SK-N-SH treated with all-trans-retinoic acid at 6 μM for 48 hours (cell line): ENCODE results near the gene ITGB7.

Experiments used
- ATAC-seq: fragments of 200-7000 bp; cut with Tn5 transposase; 3 replicates; pipeline ENCODE4 v1.9.1; 2020; ENCODE audit warnings: mild to moderate bottlenecking, moderate library complexity
- ARNTL ChIP-seq: fragments of 450-650 bp; formaldehyde crosslinking; IDR thresholded peaks from 2 replicates; pipeline ENCODE4 v1.5.0; 2020; ENCODE audit warnings: low read depth, mild to moderate bottlenecking, moderate library complexity, borderline replicate concordance
- CSDC2 ChIP-seq: fragments of 250-450 bp; sonication (Bioruptor Pico); IDR thresholded peaks from 2 replicates; pipeline ENCODE4 v1.5.0; 2020; ENCODE audit warnings: mild to moderate bottlenecking, moderate library complexity
- ESRRG ChIP-seq: fragments of 250-450 bp; sonication (Bioruptor Pico); IDR thresholded peaks from 2 replicates; pipeline ENCODE4 v1.6.1; 2021; ENCODE audit warnings: mild to moderate bottlenecking
- RARB ChIP-seq: fragments of 250-450 bp; sonication (Bioruptor Pico); IDR thresholded peaks from 2 replicates; pipeline ENCODE4 v1.8.0; 2021; ENCODE audit warnings: mild to moderate bottlenecking, moderate library complexity
- SNAI2 ChIP-seq: fragments of 250-450 bp; sonication (Bioruptor Pico); IDR thresholded peaks from 2 replicates; pipeline ENCODE4 v1.5.0; 2020; ENCODE audit warnings: mild to moderate bottlenecking, moderate library complexity
- TCF4 ChIP-seq: fragments of 250-450 bp; sonication (Bioruptor Pico); IDR thresholded peaks from 2 replicates; pipeline ENCODE4 v1.8.0; 2021; ENCODE audit warnings: mild to moderate bottlenecking, moderate library complexity, borderline replicate concordance
- TOX ChIP-seq: fragments of 250-450 bp; sonication (Bioruptor Pico); IDR thresholded peaks from 2 replicates; pipeline ENCODE4 v1.8.0; 2021; ENCODE audit warnings: mild to moderate bottlenecking, moderate library complexity, borderline replicate concordance
- ZC3H10 ChIP-seq: fragments of 250-450 bp; sonication (Bioruptor Pico); IDR thresholded peaks from 2 replicates; pipeline ENCODE4 v1.5.1; 2021; ENCODE audit warnings: mild to moderate bottlenecking, moderate library complexity
- ZFP3 ChIP-seq: fragments of 250-450 bp; sonication (Bioruptor Pico); IDR thresholded peaks from 2 replicates; pipeline ENCODE4 v1.5.0; 2020; ENCODE audit warnings: mild to moderate bottlenecking, moderate library complexity
- ZNF565 ChIP-seq: fragments of 450-650 bp; formaldehyde crosslinking; conservative IDR thresholded peaks from 2 replicates; pipeline ENCODE4 v1.5.0; 2020; ENCODE audit warnings: low read depth, mild to moderate bottlenecking, moderate library complexity
- ZNF70 ChIP-seq: fragments of 450-650 bp; formaldehyde crosslinking; IDR thresholded peaks from 2 replicates; pipeline ENCODE4 v1.5.0; 2020; ENCODE audit warnings: mild to moderate bottlenecking, moderate library complexity
- ZNF8 ChIP-seq: fragments of 450-650 bp; formaldehyde crosslinking; IDR thresholded peaks from 2 replicates; pipeline ENCODE4 v1.5.0; 2020; ENCODE audit warnings: mild to moderate bottlenecking, moderate library complexity
- TF ChIP-seq, protein P1 (sequence below): fragments of 250-450 bp; sonication (Bioruptor Pico); IDR thresholded peaks from 2 replicates; pipeline ENCODE4 v1.5.0; 2020; ENCODE audit warnings: mild to moderate bottlenecking, moderate library complexity
- TF ChIP-seq, protein P2 (sequence below): fragments of 250-450 bp; sonication (Bioruptor Pico); IDR thresholded peaks from 2 replicates; pipeline ENCODE4 v1.5.1; 2021; ENCODE audit warnings: mild to moderate bottlenecking, moderate library complexity
- TF ChIP-seq, protein P3 (sequence below): fragments of 250-450 bp; sonication (Bioruptor Pico); IDR thresholded peaks from 2 replicates; pipeline ENCODE4 v1.8.0; 2020; ENCODE audit warnings: mild to moderate bottlenecking, moderate library complexity, borderline replicate concordance
- TF ChIP-seq, protein P4 (sequence below): fragments of 250-450 bp; sonication (Bioruptor Pico); IDR thresholded peaks from 2 replicates; pipeline ENCODE4 v1.5.1; 2020; ENCODE audit warnings: low read depth, mild to moderate bottlenecking, moderate library complexity

ITGB7 gene

DNA sequence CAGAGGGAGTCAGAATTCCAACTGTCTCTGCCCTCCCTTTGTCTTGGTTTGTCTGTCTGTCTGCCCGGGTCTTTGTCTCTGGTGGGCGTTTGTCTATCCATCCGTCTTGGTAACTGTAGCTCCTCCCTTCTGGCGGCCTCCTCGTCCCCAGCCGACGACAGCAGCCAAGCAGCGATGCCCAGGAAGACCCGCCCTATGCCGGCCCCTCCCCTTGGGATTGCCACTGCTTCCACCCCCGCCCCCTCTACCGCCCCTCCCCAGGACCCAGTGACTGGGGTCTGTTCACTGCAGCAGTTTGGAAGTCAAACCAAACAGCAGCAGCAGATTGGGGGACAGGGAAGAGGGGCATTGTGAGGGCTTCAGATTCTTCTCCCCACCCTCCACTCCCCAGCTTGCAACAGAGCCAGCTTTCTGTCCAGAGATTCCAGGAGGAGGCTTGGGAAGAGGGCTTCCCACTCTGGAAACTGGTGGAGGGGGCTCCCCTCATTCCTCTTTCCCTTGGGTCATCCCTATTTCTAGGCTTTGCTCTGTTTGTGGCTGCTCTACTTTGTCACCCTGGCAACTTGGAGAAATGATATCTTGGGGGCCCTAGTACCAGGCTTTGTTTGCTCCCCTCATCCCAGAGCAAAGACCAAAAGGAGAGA, 27.3 kb upstream of the ITGB7 start:
- peak; percentile 9; the same call in 1 of the 3 replicates for ATAC-seq
- TF ChIP-seq ESRRG (CRISPR knock-in tag), result no peak
- no peak for TF ChIP-seq SNAI2 (CRISPR knock-in tag)

DNA sequence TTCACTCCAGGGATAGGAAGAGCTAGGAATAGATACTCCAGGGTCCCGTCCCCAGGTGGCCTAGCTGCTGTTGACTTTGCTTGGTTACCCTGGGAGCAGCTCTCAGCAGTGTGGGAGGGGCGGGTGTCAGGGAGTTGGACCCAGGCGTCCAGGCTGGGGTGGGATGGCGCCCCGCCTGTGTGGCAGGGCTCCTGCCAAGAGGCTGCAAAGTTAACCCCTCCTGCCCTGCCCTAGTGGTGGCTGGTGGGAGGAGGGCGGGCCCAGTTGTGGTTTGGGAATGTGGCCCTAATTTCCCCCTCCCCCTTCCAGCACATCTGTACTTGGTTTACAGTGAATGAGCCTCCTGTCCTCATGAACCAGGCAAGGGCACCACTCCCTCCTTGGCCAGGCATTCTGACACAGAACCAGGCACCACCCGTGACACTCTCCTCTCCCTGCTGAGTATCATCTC, 26.6 kb upstream of the ITGB7 start:
- TF ChIP-seq ARNTL (CRISPR knock-in tag) (no peak), ESRRG (CRISPR knock-in tag) (no peak)
- TF ChIP-seq, all 23 proteins: peak for 0
- ATAC-seq, result no peak

DNA sequence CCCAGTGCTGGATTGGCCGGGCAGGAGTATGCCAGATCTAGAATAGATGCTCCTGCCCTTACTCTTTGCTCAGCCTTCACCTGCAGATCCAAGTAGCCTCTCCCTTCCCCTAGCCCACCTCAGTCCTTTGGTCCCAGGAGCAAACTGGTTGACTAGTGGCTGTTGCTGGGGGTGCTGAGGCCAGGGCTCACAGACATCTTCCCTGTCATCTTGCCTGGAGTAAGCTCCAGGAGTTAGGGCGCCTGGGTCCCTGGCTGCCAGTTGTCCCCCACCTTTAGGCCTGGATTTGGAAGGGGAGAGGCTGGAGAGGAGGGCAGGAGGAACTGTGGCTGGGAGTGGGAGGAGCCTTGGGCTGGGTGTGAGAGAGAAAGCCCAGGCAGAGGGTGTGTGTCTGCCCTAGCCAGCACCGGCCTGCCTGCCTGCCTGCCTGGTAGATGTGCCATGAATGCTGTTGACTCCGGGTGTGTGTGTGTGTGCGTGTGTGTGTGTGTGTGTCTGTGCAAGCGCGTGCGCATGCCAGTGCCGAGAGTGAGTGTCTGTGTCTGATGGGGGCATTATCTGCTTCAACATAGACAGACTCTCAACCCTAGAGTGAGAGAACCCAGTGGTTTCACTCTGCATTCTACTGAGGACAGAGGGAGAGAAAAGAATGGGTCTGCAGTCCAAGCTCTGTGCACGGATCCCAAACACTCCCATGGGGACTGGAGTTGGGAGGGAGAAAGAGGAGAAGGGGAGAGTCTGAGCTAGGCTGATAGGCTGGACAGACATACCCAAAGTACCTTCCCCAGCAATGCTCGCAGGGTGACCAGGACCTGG, 25.8 kb upstream of the ITGB7 start:
- TF ChIP-seq ZNF70 (CRISPR knock-in tag) (no peak), TOX (no peak), SNAI2 (CRISPR knock-in tag) (no peak), ZC3H10 (CRISPR knock-in tag) (no peak)
- TF ChIP-seq, protein P1, sequence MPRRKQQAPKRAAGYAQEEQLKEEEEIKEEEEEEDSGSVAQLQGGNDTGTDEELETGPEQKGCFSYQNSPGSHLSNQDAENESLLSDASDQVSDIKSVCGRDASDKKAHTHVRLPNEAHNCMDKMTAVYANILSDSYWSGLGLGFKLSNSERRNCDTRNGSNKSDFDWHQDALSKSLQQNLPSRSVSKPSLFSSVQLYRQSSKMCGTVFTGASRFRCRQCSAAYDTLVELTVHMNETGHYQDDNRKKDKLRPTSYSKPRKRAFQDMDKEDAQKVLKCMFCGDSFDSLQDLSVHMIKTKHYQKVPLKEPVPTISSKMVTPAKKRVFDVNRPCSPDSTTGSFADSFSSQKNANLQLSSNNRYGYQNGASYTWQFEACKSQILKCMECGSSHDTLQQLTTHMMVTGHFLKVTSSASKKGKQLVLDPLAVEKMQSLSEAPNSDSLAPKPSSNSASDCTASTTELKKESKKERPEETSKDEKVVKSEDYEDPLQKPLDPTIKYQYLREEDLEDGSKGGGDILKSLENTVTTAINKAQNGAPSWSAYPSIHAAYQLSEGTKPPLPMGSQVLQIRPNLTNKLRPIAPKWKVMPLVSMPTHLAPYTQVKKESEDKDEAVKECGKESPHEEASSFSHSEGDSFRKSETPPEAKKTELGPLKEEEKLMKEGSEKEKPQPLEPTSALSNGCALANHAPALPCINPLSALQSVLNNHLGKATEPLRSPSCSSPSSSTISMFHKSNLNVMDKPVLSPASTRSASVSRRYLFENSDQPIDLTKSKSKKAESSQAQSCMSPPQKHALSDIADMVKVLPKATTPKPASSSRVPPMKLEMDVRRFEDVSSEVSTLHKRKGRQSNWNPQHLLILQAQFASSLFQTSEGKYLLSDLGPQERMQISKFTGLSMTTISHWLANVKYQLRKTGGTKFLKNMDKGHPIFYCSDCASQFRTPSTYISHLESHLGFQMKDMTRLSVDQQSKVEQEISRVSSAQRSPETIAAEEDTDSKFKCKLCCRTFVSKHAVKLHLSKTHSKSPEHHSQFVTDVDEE (CRISPR knock-in tag), result no peak
- TF ChIP-seq, protein P2, sequence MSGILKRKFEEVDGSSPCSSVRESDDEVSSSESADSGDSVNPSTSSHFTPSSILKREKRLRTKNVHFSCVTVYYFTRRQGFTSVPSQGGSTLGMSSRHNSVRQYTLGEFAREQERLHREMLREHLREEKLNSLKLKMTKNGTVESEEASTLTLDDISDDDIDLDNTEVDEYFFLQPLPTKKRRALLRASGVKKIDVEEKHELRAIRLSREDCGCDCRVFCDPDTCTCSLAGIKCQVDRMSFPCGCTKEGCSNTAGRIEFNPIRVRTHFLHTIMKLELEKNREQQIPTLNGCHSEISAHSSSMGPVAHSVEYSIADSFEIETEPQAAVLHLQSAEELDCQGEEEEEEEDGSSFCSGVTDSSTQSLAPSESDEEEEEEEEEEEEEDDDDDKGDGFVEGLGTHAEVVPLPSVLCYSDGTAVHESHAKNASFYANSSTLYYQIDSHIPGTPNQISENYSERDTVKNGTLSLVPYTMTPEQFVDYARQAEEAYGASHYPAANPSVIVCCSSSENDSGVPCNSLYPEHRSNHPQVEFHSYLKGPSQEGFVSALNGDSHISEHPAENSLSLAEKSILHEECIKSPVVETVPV (CRISPR knock-in tag), result no peak

DNA sequence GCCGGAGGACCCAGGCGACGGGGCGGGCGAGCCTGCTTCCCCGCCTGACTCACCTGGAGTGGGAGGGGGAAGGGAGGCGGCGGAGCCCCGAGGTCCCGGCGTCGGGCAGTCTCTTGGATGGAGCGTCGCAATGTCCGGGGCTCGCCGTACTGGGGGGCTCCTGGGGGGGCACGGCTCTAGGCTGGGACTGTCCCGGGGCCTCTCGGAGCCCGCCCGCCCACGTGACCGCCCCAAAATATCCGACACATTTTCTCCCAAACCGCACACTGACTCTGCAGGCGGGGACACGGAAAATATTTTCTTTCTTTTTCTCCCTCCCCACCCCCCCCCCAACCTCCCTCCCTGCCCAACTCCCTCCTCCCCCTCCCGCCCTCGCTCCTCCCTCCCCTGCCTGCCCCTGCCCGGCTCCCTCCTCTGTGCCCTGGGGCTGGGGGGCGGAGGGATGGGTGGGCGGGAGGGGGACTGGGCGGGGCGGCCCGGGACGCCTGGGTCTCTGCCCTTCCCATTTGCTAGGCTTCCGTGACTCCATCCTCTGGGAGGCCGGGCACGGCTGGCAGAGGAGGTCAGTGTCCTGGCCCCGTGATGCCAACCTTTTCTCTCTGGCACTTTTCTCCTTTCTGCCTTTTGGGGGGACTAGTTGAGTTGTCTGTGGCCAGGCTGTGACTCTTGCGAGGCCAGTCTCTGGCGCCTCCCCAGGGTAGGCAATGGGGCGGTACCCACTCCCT, 25.0 kb upstream of the ITGB7 start, which contains the start of gene RARG:
TSS of gene RARG (minus strand) at position 289 of the 725 bp plus-strand sequence. CDS start 4,664 bp downstream, outside the sequence.
- peak; percentile 83 for ATAC-seq

More for the DNA sequence above, 25.8 kb upstream of the ITGB7 start:
- peak; percentile 77 for ATAC-seq

DNA sequence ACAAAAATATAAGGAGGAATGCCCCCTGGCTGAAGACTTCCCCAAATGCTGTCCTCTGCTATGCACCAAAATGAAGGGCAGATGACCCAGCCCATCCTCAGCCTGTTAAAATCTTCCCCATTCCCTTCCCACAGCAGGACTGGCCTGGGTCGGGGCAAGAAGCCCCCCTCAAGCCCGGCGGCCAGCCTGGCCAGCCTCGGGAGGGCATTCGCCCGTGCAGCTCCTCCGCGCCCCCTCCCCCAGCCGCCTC, 24.5 kb upstream of the ITGB7 start:
- peak; percentile 26 for ATAC-seq
- TF ChIP-seq ZC3H10 (CRISPR knock-in tag) (no peak), SNAI2 (CRISPR knock-in tag) (no peak), ESRRG (CRISPR knock-in tag) (no peak), ZNF565 (CRISPR knock-in tag) (no peak), ZNF70 (CRISPR knock-in tag) (no peak), CSDC2 (CRISPR knock-in tag) (no peak), RARB (CRISPR knock-in tag) (no peak), ZFP3 (no peak), ZNF8 (no peak)
- TF ChIP-seq, protein P1 (CRISPR knock-in tag), result no peak
- TF ChIP-seq, protein P3, sequence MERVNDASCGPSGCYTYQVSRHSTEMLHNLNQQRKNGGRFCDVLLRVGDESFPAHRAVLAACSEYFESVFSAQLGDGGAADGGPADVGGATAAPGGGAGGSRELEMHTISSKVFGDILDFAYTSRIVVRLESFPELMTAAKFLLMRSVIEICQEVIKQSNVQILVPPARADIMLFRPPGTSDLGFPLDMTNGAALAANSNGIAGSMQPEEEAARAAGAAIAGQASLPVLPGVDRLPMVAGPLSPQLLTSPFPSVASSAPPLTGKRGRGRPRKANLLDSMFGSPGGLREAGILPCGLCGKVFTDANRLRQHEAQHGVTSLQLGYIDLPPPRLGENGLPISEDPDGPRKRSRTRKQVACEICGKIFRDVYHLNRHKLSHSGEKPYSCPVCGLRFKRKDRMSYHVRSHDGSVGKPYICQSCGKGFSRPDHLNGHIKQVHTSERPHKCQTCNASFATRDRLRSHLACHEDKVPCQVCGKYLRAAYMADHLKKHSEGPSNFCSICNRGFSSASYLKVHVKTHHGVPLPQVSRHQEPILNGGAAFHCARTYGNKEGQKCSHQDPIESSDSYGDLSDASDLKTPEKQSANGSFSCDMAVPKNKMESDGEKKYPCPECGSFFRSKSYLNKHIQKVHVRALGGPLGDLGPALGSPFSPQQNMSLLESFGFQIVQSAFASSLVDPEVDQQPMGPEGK (CRISPR knock-in tag), result no peak
- TF ChIP-seq, protein P4, sequence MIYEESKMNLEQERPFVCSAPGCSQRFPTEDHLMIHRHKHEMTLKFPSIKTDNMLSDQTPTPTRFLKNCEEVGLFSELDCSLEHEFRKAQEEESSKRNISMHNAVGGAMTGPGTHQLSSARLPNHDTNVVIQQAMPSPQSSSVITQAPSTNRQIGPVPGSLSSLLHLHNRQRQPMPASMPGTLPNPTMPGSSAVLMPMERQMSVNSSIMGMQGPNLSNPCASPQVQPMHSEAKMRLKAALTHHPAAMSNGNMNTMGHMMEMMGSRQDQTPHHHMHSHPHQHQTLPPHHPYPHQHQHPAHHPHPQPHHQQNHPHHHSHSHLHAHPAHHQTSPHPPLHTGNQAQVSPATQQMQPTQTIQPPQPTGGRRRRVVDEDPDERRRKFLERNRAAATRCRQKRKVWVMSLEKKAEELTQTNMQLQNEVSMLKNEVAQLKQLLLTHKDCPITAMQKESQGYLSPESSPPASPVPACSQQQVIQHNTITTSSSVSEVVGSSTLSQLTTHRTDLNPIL (CRISPR knock-in tag), result no peak

More for the DNA sequence above, 25.0 kb upstream of the ITGB7 start, which contains the start of gene RARG:
- TF ChIP-seq, protein P3 (CRISPR knock-in tag), result peak; percentile 88; the same call in 1 of the 2 replicates
- TF ChIP-seq TCF4, result no peak
